Osteoblast (primary cell): ENCODE measurements around the gene VPS37B. TPM values are rescaled to one million over a fixed set of nuclear protein-coding genes. Genes with fewer than 3 reads are reported as not detected.

Experiments used
- DNase-seq: peaks from one replicate; pipeline ENCODE4 v3.0.0; 2011; ENCODE audit warnings: low spot score, mixed read lengths; ENCODE audit not compliant: insufficient read length; ENCODE audit errors: missing footprints
- H2AFZ ChIP-seq: 2 replicates; pipeline ENCODE4 v1.6.0; 2011; ENCODE audit warnings: mild to moderate bottlenecking, low read length
- H3K27ac ChIP-seq: 2 replicates; pipeline ENCODE4 v1.5.1; 2011; ENCODE audit warnings: mild to moderate bottlenecking, low read depth, low read length, moderate library complexity
- H3K27me3 ChIP-seq: 2 replicates; pipeline ENCODE4 v1.6.0; 2012; ENCODE audit warnings: mild to moderate bottlenecking, control low read depth, inconsistent platforms, low read length, moderate library complexity; ENCODE audit not compliant: insufficient read depth
- H3K36me3 ChIP-seq: 2 replicates; pipeline ENCODE4 v1.5.1; 2011; ENCODE audit warnings: mild to moderate bottlenecking, low read length, control low read depth, moderate library complexity; ENCODE audit not compliant: insufficient read depth
- H3K4me1 ChIP-seq: 2 replicates; pipeline ENCODE4 v1.5.1; 2011; ENCODE audit warnings: mild to moderate bottlenecking, low read length, control low read depth, moderate library complexity; ENCODE audit not compliant: insufficient read depth
- H3K4me2 ChIP-seq: 2 replicates; pipeline ENCODE4 v1.6.0; 2011; ENCODE audit warnings: mild to moderate bottlenecking, low read length; ENCODE audit not compliant: insufficient read depth
- H3K4me3 ChIP-seq: fragments of 200-600 bp; sonication (generic); 3 replicates; pipeline ENCODE4 v1.5.1; 2012; ENCODE audit warnings: mild to moderate bottlenecking, low read length, inconsistent platforms; ENCODE audit not compliant: insufficient read depth
- H3K79me2 ChIP-seq: 2 replicates; pipeline ENCODE4 v1.6.0; 2012; ENCODE audit warnings: mild to moderate bottlenecking, low read length, control low read depth, inconsistent platforms; ENCODE audit not compliant: insufficient read depth
- H3K9me3 ChIP-seq: 2 replicates; pipeline ENCODE4 v1.5.1; 2011; ENCODE audit warnings: low read depth, low read length, control low read depth
- H4K20me1 ChIP-seq: 2 replicates; pipeline ENCODE4 v1.6.0; 2012; ENCODE audit warnings: mild to moderate bottlenecking, low read length, control low read depth; ENCODE audit not compliant: insufficient read depth
- CTCF ChIP-seq: IDR thresholded peaks from 2 replicates; pipeline ENCODE4 v1.5.1; 2011; ENCODE audit warnings: mild to moderate bottlenecking, low read depth, low read length, moderate library complexity; ENCODE audit errors: extremely low read depth
- total RNA-seq: library from RNA; depleted of rRNA; stranded (reverse); fragments of >200 nt; gene quantifications from 2 replicates; pipeline ENCODE4 v1.2.3, GENCODE V29; 2012

The VPS37B gene
- total RNA-seq, 1 donor, result 19.2 TPM

GRCh38 chr12:122875590-122876220 is 20.2 kb downstream of the VPS37B start:
- Histone ChIP-seq H3K27ac (peak overlapping the region; percentile 23), H3K27me3 (no peaks in the 10 kb centered on the region), H3K4me1 (peaks cover 33% of the 10 kb centered on the region), H4K20me1 (peaks cover 57% of the 10 kb centered on the region), H3K4me3 (no peak overlapping the region), H2AFZ (no peak overlapping the region), H3K4me2 (no peak overlapping the region), H3K79me2 (peaks cover 100% of the 10 kb centered on the region), H3K9me3 (no peaks in the 10 kb centered on the region), H3K36me3 (peaks cover 5% of the 10 kb centered on the region)
- no peak for TF ChIP-seq CTCF
- no peak for DNase-seq

- no peak overlapping the region for H3K27ac ChIP-seq
- H3K4me1 ChIP-seq, result peaks cover 19% of the 10 kb centered on the region
- TF ChIP-seq CTCF, result no peak
- H3K4me2 ChIP-seq, result no peak overlapping the region
- H2AFZ ChIP-seq, result no peak overlapping the region
- H3K79me2 ChIP-seq, result peaks cover 99% of the 10 kb centered on the region
- DNase-seq, result no peak
- H3K4me3 ChIP-seq, result no peak overlapping the region
- H4K20me1 ChIP-seq, result peaks cover 45% of the 10 kb centered on the region
- H3K36me3 ChIP-seq, result peaks cover 21% of the 10 kb centered on the region
- H3K27me3 ChIP-seq, result no peaks in the 10 kb centered on the region
- no peaks in the 10 kb centered on the region for H3K9me3 ChIP-seq
Measured at GRCh38 chr12:122874081-122874480, 21.8 kb downstream of the VPS37B start.

- H3K36me3 ChIP-seq, result peaks cover 26% of the 10 kb centered on the region
- no peak overlapping the region for H3K27ac ChIP-seq
- no peak for TF ChIP-seq CTCF
- peaks cover 41% of the 10 kb centered on the region for H4K20me1 ChIP-seq
- H3K79me2 ChIP-seq, result peaks cover 97% of the 10 kb centered on the region
- DNase-seq, result no peak
- no peak overlapping the region for H3K4me3 ChIP-seq
- H3K4me2 ChIP-seq, result no peak overlapping the region
- H2AFZ ChIP-seq, result no peak overlapping the region
- peaks cover 19% of the 10 kb centered on the region for H3K4me1 ChIP-seq
- H3K9me3 ChIP-seq, result no peaks in the 10 kb centered on the region
- H3K27me3 ChIP-seq, result no peaks in the 10 kb centered on the region
Measured at GRCh38 chr12:122873540-122873939, 22.4 kb downstream of the VPS37B start.

GRCh38 chr12:122872815-122873361 is 23.0 kb downstream of the VPS37B start:
- H3K36me3 ChIP-seq, result peaks cover 28% of the 10 kb centered on the region
- peaks cover 93% of the 10 kb centered on the region for H3K79me2 ChIP-seq
- H3K4me1 ChIP-seq, result peaks cover 19% of the 10 kb centered on the region
- no peak overlapping the region for H3K4me2 ChIP-seq
- no peaks in the 10 kb centered on the region for H3K9me3 ChIP-seq
- no peak overlapping the region for H3K4me3 ChIP-seq
- DNase-seq, result no peak
- no peak for TF ChIP-seq CTCF
- H4K20me1 ChIP-seq, result peaks cover 41% of the 10 kb centered on the region
- H2AFZ ChIP-seq, result no peak overlapping the region
- no peaks in the 10 kb centered on the region for H3K27me3 ChIP-seq
- H3K27ac ChIP-seq, result no peak overlapping the region
